HG02588 (cell line): ENCODE results near the gene SPINK4.
A peak's percentile ranks its signal among the peaks of the same experiment; 100 is the strongest.

ENCODE experiments used
- ATAC-seq: cut with Tn5 transposase; IDR thresholded peaks from one replicate; pipeline ENCODE4 v1.9.1; 2021; ENCODE audit warnings: mild to moderate bottlenecking, moderate library complexity; ENCODE audit not compliant: unreplicated experiment

The SPINK4 gene

DNA sequence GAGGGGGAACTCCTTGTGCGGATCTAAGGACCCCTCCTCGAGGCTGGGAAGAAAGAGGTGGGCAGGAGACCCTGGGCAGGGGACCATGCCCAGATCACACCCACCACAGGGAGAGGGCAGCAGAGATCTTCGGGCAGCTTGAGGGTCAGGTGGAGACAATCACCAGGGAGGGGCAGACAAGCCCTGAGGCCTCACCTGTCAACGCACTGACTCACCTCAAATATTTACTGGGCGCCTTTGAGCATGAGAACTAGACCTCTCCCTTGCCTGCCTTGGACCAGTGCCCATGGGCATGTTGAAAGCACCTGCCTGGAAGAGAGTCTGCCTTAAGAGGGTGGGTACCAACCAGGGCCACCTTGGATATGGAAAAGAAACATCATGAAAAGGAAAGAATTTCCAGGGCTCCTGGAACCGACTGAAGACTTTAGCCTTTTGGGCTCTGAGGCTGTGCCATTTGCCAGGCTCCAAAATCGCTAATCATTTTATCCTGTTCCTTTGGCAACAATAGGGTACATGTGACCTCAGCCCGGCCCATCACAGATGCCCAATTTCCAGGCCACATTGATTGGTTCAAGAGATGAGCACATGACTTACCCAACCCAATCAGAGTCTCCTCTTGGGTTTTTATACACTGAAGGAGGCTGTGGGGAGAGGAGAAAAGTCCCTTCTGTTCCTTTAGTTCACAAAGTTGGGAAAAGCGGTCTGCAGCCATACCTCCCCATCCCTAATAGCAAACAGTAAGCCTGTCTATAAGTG, 10.4 kb upstream of the SPINK4 start:
- ATAC-seq = no peak

DNA sequence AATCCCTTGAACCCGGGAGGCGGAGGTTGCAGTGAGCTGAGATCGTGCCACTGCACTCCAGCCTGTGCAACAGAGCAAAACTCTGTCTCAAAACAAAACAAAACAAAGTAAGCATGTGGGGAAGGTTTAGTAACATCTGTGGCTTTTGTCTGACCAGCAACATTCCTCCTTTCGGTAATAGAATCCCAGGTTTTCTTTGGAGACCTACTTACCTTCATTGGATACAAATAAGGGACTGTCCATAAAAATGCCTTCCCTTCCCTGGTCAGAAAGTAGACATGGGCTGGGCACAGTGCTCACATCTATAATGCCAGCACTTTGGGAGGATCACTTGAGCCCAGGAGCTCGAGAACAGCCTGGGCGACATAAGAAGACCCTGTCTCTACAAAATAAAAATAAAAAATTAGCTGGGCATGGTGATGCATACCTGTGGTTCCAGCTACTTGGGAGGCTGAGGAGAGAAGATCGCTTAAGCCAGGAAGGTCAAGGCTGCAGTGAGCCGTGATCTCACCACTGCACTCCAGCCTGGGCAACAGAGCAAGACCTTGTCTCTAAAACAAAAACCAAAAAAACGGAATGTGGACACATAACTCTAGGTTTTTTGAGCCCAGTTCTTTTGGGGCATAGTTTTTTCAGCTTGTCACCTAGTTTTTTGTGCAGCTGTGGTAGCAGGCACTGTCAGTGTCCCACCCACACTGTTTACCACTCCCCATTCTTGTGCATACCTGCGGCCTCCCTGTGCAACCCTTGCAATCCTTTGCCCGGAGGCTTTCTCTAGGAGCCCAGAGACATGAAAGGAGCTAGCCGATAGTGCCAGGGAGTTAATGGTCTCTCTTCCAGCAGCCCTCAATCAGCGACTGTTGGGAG, 9.0 kb upstream of the SPINK4 start:
- no peak for ATAC-seq

DNA sequence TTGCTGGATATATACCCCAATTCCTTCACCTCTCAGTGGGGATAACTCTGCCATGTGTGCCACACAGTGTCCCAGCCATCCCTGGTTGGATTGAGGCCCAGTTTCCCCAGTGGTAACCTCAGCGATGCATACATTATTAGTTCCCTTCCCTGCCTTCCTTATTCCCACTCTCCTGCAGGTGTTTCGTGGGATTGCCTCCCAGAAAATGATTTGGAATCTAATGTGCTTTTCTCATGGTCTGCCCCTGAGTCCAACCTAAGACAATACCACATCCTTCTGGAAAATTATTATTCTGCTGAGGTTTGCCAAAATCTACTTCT, 8.4 kb upstream of the SPINK4 start:
- no peak for ATAC-seq

DNA sequence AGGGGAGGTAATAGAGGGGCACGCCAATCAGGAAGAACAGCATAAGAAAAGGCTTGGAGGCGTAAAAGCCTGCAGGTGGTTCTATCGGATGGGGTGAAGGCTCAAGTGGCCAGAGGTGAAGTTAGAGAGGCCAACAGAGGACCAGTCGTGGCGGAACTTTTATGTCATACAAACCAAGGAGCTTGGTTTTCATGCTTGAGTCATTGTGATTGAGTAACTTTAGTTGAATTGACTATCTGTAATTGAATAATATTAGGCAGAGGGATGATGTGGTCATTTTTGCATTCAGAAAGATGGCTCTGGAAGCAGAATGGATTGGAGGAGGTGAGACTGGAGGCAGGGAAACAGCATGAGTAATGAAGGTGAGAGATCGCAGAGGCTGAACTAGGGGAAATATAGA, 7.2 kb upstream of the SPINK4 start:
- no peak for ATAC-seq

DNA sequence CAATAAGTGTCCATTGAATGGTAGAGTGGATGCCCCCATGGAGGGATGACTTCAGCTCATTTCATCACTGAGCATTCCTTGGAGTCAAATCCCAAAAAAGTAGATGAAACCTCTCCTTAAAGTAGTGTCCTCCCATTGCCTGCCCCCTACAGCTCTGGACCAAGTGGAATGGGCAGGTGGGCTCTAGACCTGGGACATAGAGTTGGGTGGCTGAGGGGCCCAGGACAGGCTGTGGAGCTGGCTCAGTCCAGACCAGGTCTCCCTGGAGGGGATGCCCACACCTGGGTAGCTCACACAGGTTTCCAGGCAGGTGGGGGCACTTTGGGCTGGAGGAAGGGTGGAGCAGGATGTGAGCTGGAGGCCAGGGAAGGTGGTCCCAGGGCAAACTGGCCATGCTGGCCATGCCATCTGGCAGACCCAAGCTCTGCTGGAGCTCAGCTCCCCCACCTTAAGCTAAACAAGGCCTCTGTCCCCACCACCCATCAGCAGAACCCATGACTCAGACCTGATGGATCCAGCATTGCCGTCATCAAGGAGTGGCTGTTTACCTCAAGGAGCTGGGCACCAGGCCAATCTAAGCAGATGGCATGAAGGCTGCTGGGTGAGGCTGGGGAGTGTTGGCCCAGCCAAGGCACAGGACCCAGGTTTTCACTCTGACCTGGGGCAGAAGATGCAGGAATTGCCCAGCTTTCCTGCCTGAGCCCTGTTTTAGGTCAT, 6.2 kb upstream of the SPINK4 start:
- no peak for ATAC-seq

DNA sequence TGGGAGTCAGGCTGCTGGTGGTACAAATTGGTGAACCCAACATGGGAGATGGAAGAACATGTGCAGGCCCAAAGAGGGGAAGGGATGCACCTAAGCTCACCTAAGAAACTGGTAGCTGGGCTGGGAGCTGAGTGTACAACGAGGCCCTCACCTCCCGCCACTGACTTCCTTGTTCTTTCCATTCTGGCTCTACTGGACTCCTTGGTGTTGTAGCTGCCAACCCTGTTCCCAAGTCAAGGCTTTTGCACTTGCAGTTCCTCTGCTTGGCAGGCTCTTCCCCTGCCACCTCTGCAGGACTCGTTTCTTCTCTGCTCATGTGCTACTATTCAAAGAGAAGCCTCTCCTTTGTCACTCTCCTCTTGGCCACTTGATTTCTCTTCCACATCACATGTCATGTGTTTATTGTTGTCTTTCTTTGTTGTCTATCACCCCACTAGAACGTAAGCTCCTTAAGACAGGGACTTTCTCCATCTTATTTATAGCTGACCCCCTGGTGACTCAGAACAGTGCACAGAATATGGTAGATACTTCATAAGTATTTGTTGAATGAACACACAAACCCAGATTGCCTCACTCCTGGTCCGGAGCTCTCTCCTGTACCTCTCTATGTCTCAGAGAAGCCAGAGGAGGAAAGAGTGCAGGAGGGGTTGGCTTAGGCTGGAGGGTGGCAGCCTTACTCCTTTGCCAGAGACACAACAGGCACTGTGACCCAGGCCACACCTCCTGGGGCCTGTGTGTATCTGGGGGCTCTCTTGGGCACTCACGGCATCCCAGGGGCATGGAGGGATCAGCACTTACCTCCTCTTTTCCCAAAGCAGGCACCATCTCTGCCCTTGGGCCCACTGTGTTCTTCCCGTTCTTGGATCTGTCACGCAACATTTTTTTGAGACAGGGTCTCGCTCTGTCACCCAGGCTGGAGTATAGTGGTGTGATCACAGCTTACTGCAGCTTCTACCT, 5.2 kb upstream of the SPINK4 start:
- no peak for ATAC-seq

DNA sequence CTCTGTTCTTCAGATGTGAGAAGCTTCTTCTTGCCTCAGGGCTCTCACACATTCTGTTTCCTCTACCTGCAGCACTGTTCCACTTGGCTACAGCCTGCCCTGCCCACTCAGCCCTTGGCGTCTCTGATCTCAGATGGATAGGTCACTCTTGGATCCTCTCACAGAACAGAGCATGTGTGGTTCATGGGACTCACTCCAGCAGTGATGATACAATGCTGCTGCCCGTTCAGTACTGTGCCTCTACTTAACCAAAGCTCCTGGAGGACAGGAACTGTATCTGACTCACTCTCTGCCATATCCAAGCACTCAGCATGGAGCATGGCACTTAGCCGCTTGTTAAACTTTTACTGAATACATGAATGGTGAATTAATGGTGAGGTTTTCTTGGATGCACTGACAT, 3.4 kb upstream of the SPINK4 start:
- ATAC-seq = no peak

DNA sequence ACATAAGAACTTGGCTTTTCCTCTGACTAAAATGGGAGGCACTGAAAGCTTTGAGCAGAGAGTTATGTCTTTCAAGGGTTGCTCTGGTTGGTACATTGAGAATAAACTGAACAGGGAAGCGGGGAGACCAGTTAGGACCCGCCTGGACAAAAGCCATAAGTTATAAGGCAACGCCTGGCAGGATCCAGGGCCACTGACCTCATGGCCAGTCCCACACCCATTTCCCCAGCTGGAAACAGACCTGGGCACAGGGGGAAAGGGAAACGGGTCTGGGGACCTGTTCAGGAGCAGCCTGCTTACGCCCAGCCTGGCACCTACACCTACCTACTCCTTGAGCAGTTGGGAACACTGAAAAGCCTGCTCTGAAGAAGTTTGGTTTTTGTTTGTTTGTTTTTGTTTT, 1.3 kb downstream of the SPINK4 start:
- no peak for ATAC-seq

DNA sequence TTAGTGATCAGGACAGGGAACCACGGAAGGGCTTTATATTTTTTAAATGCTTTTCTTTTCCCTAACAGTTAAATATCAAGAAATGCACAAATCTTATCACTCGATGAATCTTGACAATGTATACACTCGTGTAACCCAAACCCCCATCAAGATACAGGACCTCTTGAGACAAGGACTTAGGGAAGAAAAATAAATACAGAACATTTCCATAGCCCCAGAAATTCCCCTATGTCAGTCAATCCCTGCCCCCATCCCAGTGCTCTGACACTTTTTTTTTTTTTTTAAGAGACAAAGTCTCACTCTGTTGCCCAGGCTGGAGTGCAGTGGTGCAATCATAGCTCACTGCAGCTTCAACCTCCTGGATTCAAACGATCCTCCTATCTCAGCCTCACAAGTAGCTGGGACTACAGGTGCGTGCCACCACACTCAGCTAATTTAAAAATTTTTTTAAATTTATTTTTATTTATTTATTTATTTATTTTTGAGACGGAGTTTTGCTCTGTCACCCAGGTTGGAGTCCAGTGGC, 2.7 kb downstream of the SPINK4 start:
- no peak for ATAC-seq

DNA sequence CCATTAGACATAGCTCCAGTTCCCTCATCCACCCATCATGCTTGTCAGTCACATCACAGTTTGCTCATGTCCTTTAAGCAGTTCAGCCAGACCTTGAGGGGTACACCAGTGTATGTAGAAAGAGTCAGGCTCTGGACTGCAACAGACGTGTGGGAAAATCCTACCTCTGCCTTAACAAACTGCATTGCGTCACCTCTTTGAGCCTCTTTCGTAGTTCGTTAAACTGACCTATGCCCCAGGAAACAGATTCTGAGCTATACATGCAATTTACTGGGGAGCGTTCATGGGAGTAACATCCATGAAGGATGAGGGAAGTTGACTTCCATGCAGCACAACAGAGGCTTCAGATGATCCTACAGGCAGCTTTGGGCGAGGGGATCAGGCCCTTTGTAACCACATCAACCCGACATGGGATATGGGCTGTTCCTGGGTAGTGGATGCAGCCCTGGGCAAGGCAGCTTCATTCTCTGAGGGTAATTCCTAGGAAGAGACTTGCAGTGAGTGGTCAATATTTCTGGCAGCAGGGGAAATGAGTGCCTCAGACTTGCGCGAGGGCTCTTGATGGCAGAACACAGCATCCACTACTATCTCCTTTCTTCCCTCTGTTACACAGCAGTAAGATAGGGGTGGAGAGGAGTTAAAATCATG, 4.3 kb downstream of the SPINK4 start:
- ATAC-seq = no peak

DNA sequence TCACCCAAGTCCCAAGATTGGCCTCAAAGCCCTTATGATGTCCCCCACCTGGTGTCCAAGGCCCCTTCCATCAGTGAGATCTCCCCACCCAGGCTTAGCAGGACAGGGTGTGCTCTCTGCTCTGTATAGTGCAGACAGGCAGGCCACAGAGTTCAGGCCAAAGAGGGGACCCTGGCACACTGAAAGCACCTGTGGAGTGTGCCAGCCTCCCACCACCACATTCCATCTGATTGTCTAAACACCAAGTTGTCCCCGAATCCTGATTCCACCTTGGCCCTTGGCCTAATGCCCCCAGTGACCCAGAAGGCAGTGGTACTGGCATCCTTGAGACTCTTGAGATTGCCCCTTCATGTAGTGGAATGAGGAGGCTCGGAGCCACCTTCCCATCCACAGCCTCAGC, 5.4 kb downstream of the SPINK4 start:
- ATAC-seq = no peak

DNA sequence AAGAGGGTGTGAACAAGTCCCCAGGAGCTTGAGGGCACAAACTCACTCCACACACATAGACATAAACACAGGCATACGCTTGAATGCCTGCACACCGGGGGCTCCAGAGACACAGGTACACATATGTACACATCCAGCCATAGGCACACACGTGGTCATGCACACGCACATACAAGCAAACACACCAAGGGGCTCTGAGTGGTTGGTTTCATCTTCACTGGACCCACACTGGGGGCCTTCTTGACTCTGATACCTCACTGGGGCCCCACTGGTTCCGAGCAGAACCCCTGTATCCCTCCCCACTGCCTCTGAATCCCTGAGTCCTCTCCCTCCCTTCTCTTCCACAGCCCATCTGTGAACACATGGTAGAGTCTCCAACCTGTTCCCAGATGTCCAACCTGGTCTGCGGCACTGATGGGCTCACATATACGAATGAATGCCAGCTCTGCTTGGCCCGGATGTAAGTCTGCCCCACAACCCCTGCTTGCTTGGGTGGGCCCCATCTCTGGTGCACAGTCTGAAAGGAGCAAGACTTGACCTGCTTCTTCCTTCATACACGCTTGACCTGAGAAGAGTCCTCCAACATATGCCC, 6.4 kb downstream of the SPINK4 start:
- ATAC-seq = no peak

DNA sequence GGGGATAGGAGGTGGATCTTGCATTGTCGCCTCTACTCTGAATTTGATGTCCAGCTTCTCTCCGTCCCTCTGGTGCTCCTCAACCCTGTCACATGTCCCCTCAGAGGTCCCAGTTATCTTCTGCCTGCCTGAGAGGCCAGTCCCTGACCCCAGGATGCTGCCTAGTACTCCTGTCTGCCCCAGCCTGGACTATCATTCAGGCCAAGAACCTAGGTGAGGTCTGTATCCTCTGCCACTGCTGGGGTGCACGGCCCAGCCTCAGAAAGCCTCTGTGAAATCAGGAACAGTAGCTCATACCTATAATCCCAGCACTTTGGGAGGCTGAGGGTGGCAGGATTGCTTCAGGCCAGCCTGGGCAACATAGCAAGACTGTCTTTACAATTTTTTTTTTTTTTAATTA, 8.6 kb downstream of the SPINK4 start:
- no peak for ATAC-seq

DNA sequence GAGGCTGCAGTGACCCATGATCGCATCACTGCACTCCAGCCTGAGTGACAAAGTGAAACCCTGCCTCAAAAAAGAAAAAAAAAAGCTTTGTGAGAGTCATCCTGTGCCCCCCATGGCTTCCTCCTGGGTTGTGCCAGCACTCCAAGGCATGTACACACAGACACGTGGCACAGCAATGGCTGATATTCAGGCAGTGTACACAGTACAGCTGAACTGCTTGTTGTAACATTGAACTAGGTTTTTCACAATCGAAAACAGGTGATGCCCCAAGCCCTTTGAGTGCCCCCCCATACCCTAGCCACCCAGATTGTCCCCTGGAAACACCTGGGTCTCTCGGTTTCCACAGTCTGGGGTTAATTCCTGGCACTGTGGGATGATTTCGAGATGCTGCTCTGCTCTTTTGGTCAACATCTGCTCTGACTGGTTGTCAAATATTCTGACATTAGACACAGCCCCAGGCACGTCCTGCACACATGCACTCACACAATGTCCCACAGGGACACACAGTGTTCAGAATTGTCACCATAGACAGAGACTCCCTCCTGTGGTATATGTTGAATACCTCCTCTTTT, 9.2 kb downstream of the SPINK4 start:
- ATAC-seq = peak; percentile 48

DNA sequence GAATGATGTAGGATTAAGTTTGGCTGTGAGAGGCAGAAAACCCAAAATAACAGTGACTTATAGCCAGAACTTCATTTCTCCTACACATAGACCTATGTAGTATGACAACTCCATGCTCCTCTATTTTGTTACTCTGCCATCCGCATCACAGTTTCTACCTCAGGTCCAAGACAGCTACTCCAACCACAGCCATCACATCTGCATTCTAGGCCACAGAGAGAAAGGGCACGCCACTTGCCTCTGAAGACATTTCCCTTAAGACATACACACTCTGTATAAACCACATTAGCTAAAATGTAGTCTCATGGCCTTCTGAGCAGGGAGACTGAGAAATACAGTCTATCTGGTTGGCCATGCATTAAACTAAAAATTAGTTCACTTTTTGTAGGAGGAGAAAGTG, 10.0 kb downstream of the SPINK4 start:
- no peak for ATAC-seq

DNA sequence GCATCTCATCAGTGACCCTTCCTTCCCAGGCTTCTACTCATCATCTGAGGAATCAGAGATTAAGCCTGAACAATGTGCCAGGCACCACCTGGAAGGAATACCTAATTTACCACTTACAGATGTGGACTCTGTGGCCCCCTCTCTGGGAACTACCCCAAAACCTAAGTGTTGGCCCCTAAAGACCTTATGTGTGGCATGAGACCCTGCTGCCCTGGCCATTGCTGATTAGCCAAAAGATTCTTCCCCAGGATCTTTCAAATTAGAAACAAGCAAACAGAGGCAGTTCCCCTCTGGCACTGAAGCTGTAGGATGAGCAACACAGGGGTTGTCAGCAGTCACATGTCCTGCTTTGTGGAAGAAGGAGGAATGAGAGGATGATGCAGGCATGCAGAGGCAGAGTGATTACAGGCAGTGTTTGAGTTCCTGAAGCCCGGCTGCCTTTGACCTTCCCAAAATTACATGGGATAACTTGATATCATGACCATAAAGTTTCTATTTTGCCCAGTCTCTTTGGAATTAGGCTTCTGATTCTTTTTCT, 10.6 kb downstream of the SPINK4 start:
- no peak for ATAC-seq

DNA sequence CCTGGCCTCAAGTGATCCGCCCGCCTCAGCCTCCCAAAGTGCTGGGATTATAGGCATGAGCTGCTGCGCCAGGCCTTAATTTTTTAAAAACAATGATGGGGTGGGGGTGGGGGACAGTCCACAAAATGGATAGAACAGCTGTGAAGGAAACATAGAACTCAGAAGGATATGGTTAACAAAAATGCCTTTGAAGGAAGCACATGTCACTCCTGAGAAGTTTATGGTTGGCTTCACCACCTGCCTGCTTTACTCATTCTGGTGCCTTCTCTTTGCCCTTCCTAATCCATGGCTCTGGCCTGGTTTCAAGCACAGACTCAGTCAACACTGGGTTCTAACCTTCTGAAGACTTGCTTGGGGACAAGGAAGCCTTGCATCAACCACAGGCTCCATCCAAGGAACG, 14.2 kb downstream of the SPINK4 start:
- ATAC-seq = no peak

DNA sequence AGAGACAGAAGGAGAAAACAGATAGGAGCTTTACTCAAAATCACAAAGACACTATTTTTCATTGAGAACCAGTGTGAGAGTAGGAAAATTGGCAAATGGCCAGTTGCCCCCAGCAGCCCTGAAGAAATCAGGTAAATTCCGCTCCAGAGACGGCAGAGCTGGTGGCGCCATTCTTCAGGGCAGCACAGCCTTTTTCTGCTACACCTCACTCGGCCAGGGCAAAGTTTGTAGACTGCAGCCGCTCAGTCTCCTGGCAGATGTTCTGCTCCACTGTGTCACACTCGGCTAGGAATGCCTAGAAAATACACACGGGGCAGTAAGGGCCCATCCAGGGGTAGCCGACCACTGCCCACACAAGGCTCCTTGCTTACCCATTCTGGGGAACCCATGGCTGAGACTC, 15.0 kb downstream of the SPINK4 start:
- no peak for ATAC-seq

DNA sequence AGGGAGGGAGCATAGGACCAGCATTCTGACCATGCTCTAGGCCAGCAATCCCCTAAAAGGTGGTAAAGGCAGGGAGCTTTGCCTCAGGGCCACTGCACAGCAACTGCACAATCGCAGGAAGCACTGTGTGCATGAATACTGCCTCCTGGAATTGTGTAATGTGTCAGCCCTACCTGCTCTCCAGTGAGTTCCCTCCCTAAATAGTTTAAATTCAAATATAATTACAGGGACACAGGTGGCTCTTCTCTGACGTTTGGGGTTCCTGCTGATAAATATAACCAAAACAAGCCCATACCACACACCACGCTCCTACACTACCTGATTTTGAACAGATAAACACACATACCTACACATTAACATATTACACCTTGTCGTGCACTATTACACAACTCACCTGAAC, 15.5 kb downstream of the SPINK4 start:
- no peak for ATAC-seq
